ENCODE data around the gene MEGF11.

MEGF11 gene

DNA sequence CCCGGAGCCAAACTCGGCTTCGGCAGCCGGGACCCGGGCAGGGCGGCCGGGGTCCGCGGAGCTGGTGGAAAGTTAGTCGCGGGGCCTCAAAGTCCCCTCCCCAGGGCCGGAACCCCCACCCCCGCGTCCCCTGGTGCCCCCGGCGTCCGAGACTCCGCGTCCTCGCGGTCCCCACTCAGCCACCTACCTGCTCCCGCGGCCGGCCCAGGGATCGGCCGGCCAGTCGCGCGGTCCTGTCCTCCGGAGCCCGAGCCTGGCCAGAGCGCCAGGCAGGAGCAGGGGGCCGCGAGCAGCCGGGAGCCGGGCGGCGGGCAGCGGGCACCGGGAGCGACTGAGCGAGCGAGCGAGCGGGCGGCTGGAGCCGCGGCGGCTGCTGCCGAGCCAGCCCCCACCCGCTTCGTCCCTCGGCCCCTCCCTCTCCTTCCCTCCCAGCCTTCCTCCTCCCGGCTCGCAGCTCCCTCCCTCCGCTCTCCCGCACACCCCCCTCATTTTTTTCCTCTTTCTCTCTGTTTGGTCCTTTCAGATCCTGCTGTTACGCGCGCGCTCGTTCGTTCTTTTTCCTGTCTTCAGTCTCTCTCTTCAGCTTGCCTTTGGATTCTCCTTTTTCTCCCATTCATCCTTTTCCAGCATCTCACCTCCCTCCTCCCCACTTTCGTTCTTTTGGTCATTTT, at the start of gene MEGF11:
TSS of gene MEGF11 (minus strand) at position 333 of the 671 bp plus-strand sequence. CDS start 125,347 bp downstream, outside the sequence.
- no peak for DNase-seq

DNA sequence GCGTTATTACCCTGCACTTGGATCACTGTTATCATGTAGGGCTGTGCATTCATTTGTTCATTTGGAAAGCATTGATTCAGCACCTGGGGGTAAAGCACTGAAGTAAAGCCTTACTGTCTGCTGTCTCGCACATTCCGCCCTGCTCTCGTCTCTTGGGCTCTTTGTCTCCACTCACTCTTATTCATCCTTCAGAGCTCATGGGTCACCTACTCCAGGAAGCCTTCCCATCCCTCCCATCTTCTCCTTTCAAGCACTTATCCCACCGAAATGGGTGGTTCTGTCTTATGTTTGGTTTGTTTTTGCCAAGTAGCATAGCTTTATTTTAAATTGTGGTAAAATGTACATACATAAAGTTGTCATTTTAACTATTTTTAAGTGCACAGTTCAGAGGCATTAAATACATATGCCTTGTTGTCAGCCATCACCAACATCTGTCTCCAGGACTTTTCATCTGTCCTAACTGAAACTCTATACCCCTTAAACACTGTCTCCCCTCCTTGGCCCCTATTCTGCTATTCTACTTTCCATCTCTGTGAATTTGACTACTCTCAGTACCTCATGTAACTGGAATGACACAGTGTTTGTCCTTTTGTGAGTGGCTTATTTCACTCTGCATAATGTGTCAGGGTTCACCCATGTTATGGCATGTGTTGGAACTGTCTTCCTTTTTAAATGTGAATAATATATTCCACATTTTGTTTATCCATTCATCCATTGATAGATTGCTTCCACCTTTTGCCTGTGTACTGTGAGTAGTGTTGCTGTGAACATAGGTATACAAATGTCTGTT, 49.1 kb upstream of the MEGF11 start:
- no peak for DNase-seq

GRCh38 chr15:66298803-66299251, 45.3 kb upstream of the MEGF11 start:
- DNase-seq = no peak

GRCh38 chr15:66296186-66296585, 42.6 kb upstream of the MEGF11 start:
- DNase-seq = no peak

GRCh38 chr15:66294932-66295235, 41.3 kb upstream of the MEGF11 start:
- DNase-seq = no peak

- peak in 1 of 2 donors; percentile 38 for DNase-seq
These were observed 40.8 kb upstream of the MEGF11 start for GRCh38 chr15:66294157-66294931.

DNA sequence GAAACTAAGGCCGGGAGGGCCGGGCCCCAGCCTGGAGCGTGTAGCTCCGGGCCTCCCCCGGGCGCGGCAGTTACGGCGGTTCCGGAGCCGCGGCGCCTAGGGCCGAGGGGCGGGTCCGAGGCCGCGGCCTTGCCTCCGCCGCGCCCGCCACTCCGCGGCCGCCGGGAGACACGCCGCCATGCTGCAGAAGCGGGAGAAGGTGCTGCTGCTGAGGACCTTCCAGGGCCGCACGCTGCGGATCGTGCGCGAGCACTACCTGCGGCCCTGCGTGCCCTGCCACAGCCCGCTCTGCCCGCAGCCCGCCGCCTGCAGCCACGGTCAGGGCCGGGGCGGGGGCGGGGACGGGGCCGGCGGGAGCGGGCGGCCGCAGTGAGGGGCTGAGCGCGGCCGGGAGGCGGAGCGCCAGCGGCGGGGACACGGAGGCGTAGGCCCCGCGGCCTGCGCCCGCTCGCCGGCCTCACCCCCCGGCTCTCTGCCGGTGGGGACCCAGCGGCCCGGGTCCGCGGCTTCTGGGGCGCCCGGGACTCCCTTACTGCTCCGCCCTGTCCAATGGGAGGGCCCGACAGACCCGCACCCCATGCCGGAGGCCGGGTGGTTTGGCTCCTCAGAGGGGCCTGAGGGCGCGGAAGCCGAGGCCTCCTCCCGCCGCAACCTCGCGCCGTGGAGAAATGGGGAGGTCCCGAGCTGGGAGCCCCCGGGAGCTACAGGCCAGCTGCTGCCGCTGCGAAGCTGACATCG, 40.0 kb upstream of the MEGF11 start, which contains the start of gene DIS3L:
TSS of gene DIS3L (plus strand) at position 150 of the 738 bp plus-strand sequence. CDS start at position 179, 29 bp downstream.
- peak; percentile 50 to 59 for DNase-seq

GRCh38 chr15:66292571-66293418, 39.2 kb upstream of the MEGF11 start:
- no peak for DNase-seq

GRCh38 chr15:66291816-66292570, 38.4 kb upstream of the MEGF11 start:
- no peak for DNase-seq

GRCh38 chr15:66290518-66290917, 37.0 kb upstream of the MEGF11 start:
- no peak for DNase-seq

DNA sequence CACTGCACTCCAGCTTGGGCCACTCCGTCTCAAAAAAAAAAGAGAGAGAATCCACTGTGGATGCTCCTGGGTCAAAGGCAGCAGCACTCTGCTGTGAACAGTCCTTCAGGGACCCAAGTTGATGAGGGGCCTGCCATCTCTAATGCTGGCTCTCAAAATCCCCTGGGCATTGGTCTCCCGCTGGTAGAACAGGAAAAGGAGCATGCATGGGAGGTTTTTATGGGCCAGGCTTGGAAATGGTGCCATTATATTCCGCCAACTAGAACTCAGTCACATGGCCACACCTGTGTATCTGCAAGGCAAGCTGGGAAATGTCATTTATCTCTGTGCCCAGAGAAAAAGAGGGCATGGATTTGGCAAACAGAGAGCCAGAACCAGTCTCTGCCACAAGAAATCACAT, 36.5 kb upstream of the MEGF11 start:
- no peak for DNase-seq

DNA sequence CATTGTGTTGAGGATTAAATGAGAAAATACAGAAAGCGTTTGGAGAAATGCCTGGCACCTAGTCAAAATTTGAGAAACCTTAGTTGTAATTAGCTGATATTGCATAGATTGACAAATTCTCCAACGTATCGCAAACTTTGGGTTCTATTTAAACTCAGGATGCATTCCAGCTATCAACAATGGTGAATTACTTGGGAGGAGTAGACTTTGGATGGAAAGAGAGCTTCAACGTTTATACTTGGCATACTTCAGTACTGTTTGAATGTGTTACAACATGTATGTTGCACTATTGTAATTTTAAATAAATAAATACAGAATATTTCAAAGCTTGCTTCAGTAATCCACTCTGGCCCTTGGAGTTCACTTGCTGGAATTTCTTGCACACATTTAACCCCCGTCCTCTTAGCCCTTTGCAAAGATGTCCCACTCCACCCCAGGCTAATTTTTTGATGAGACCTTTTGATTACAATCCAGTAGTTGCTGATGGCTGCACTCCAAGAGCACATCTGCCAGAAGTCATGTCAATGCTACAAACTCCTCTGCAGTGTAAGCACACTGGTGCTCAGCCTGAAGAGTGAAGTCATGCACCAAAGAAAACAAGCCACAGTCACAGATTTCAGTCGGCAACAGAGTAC, 35.1 kb upstream of the MEGF11 start:
- no peak for DNase-seq

DNA sequence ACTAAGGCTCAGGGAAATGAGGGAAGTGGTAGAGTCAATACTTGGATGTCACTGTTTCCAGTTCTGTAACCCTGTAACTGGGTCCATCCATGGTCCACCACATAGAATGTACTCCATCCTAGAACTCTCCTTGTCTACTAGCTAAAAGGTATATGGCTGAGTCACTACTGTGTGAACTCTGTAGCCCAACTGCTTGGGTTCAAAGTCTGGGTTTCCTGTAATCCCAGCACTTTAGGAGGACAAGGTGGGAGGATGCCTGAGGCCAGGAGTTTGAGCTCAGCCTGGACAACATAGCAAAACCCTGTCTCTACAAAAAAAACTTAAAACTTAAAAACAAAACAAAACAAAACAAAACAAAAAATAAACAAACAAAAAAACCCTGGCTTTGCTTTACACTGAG, 34.5 kb upstream of the MEGF11 start:
- no peak for DNase-seq

DNA sequence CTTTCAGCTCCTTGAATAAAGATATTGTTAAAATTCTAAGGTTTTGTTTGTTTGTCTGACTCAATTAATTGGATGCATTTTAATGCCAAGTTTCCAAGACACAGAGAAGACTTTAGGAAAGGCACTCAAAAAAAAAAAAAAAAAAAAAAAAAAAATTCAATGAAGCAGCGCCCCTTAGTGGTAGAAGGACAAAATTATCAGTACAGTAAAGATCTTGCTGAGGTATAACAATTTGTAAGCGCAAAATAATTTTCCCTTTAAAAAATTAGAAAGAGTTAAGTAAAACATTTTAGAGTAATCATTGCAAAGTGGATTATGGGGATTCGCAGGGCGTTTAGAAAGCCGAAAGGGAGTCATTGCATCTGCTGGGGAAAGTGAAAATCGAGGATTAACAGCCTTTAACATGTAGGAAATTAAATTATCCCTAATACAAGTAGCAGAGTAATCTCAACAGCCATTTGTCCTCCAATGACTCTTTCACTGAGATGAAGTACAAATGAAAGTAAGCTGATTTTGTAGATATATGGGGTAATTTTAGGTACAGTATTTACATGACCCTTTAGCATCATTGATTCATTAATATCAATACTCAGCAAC, 34.0 kb upstream of the MEGF11 start:
- no peak for DNase-seq

GRCh38 chr15:66285533-66286280, 32.2 kb upstream of the MEGF11 start:
- DNase-seq = no peak

- no peak for DNase-seq
These were observed 30.7 kb upstream of the MEGF11 start for GRCh38 chr15:66284271-66284670.

- DNase-seq = no peak
These were observed 25.1 kb upstream of the MEGF11 start for GRCh38 chr15:66278671-66279070.

DNA sequence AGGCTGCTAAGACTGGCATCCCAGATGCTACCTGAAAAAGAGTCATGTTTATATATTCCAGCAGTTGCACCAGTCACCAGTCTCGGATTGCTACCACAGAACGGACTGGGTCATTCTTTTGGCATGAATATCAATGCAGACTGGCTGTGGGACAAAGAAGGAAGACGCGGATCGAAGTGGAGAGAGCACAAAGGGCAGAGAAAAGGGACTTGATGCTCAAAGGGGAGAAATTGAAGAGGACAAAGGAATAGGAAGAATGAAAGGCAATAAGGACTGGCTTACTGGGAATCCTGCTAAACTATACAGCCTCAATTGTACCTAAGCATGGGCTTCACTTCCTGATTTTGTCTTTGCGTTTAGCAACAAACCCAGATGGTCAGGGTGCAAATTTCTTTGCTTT, 24.5 kb upstream of the MEGF11 start:
- DNase-seq = no peak

DNA sequence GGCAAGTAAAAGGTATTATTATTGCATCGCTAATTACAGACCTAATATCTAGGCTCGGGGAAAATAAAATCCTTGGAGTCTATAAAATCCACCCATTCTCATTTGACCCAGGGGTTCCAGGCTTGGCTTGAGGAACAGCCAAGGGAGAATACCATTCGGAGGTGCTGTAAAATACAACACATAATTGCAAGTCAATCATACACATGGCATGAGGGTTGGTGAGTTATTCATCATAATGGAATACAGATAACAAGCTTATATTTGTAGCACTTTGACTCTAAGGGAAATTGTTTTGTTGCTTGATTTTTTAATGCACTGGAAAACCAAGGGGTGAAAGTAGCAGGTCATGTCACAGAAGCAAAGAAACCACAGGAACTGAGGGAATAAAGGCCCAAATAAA, 23.0 kb upstream of the MEGF11 start:
- DNase-seq = no peak

All from activated CD4-positive, alpha-beta T cell treated with anti-CD3 and anti-CD28 coated beads for 4 hours (primary cell).